AG10803 (cell line): Measurements from ENCODE around the gene CDK17.
A peak's percentile ranks its signal among the peaks of the same experiment; 100 is the strongest.

ENCODE experiments used
- DNase-seq: peaks from one replicate; pipeline ENCODE4 v3.0.0; 2010; ENCODE audit warnings: low read depth
- H3K4me3 ChIP-seq: 2 replicates; pipeline ENCODE4 v1.5.1; 2011; ENCODE audit warnings: mild to moderate bottlenecking, low read length, control low read depth
- CTCF ChIP-seq: conservative IDR thresholded peaks from 2 replicates; pipeline ENCODE4 v1.5.1; 2011; ENCODE audit warnings: mild to moderate bottlenecking, low read length, control low read depth, inconsistent platforms

Gene CDK17

GRCh38 chr12:96247563-96247962 is 152.7 kb downstream of the CDK17 start:
- no peak overlapping the region for H3K4me3 ChIP-seq
- no peak for DNase-seq
- TF ChIP-seq CTCF = no peak

- no peak overlapping the region for H3K4me3 ChIP-seq
- no peak for DNase-seq
- no peak for TF ChIP-seq CTCF
Observed at GRCh38 chr12:96246926-96247505, 153.2 kb downstream of the CDK17 start.

GRCh38 chr12:96244826-96245225 is 155.4 kb downstream of the CDK17 start:
- DNase-seq = no peak
- TF ChIP-seq CTCF = no peak
- no peak overlapping the region for H3K4me3 ChIP-seq

GRCh38 chr12:96242597-96242996 is 157.6 kb downstream of the CDK17 start:
- no peak for DNase-seq
- no peak overlapping the region for H3K4me3 ChIP-seq
- no peak for TF ChIP-seq CTCF

DNA sequence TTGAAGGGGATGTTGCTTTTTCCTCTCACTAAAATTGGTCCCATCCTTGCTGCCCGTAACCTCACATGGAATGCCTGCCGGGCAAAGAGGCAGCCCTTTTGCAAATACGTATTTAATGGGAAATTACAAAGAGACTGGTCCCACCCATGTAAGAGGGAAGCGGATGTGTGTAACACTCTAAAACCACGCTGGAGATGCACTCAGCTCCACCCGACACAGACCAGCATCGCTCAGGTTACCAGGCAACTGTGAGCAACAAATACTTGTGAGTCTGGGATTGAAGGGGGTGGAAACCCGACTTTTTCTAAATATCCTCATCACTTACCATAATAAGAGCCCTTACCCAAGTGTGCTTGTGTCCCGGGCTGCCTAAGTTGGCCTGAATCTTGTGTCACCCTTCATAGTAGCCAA is 158.4 kb downstream of the CDK17 start:
- no peak for TF ChIP-seq CTCF
- no peak overlapping the region for H3K4me3 ChIP-seq
- peak; percentile 98 for DNase-seq

GRCh38 chr12:96241431-96241830 is 158.8 kb downstream of the CDK17 start:
- TF ChIP-seq CTCF = no peak
- no peak overlapping the region for H3K4me3 ChIP-seq
- no peak for DNase-seq

DNA sequence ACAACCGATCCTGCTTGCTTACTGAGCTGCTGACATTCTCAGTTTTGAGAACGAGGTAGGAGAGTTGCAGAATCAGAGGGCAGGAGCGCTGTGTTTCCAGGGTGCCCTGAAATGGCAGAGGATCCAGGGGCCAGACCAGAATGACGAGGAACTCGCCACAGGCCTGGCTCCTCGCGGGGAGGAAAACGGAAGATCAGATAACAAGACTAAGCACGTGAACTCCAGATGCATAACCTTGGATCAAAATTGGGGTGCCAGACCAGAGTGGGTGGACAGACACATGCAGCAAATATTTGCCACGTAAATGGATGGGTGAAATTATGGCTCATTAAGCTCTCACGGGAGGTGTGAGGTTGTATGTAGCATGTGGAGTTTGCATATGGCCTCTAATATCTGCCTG is 159.6 kb downstream of the CDK17 start:
- H3K4me3 ChIP-seq = no peak overlapping the region
- no peak for TF ChIP-seq CTCF
- DNase-seq = peak; percentile 72
